ENCODE data around the gene TBC1D10A.

The TBC1D10A gene

GRCh38 chr22:30299322-30299721 is 27.4 kb downstream of the TBC1D10A start:
- Histone ChIP-seq H3K36me3 (ENCODE audit: insufficient read depth) (no peaks in the 10 kb centered on the region), H3K27ac (no peak overlapping the region), H3K4me3 (IDR thresholded peaks at IDR 0.05; ENCODE audit: insufficient read depth, low read depth, low read length) (no peak overlapping the region), H3K9ac (no peak overlapping the region), H2AFZ (ENCODE audit: low read depth) (no peak overlapping the region), H3K4me1 (ENCODE audit: low read depth, poor library complexity, severe bottlenecking) (peaks cover 21% of the 10 kb centered on the region), H3K4me2 (no peak overlapping the region), H4K20me1 (ENCODE audit: insufficient read depth) (no peaks in the 10 kb centered on the region), H3K79me2 (ENCODE audit: insufficient read depth, low read depth) (no peaks in the 10 kb centered on the region), H3K27me3 (ENCODE audit: insufficient read depth, low read depth) (no peaks in the 10 kb centered on the region)
- TF ChIP-seq, protein P1, sequence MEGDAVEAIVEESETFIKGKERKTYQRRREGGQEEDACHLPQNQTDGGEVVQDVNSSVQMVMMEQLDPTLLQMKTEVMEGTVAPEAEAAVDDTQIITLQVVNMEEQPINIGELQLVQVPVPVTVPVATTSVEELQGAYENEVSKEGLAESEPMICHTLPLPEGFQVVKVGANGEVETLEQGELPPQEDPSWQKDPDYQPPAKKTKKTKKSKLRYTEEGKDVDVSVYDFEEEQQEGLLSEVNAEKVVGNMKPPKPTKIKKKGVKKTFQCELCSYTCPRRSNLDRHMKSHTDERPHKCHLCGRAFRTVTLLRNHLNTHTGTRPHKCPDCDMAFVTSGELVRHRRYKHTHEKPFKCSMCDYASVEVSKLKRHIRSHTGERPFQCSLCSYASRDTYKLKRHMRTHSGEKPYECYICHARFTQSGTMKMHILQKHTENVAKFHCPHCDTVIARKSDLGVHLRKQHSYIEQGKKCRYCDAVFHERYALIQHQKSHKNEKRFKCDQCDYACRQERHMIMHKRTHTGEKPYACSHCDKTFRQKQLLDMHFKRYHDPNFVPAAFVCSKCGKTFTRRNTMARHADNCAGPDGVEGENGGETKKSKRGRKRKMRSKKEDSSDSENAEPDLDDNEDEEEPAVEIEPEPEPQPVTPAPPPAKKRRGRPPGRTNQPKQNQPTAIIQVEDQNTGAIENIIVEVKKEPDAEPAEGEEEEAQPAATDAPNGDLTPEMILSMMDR (conservative IDR thresholded peaks at IDR 0.05; ENCODE audit: low read depth, low read length), result no peak

DNA sequence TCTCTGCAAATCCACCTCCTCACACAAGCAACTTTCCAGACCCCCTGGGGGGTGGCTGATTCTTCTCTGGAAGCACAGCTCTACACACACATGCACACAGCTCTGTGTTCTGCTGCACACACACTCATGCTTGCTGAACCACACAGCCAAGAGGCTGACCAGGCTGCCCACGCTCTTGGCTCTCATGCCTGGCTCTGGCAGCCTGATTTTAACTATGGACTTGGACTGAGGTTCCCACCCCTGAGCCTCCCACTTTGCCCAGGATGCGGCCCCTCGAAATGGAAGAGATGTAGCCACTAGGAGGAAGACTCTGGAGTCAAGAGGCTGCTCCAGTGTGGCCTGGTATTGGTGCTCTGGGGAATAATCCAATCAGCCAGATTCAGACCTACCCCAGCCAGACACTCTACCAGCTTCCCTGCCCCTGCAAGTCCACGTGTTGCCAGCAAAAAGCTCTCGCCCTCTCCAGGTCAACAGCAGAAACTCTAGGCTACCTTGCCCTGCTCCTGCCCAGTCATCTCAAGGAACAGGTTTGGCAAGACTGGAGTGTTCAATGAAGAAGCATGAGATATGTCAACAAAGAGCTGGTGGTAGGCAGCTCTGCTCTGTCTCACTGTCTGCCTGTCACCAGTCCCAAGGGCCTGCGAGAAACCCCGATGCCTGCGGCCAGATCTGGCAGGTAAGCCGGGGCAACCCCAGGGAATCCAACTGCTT is 28.6 kb downstream of the TBC1D10A start:
- Histone ChIP-seq H3K27me3 (ENCODE audit: insufficient read depth, low read depth) (no peaks in the 10 kb centered on the region), H2AFZ (ENCODE audit: low read depth) (no peak overlapping the region), H3K4me3 (IDR thresholded peaks at IDR 0.05; ENCODE audit: insufficient read depth, low read depth, low read length) (no peak overlapping the region), H3K79me2 (ENCODE audit: insufficient read depth, low read depth) (no peaks in the 10 kb centered on the region), H3K27ac (no peak overlapping the region), H3K36me3 (ENCODE audit: insufficient read depth) (no peaks in the 10 kb centered on the region), H3K4me1 (ENCODE audit: low read depth, poor library complexity, severe bottlenecking) (peaks cover 17% of the 10 kb centered on the region), H3K9ac (no peak overlapping the region), H3K4me2 (no peak overlapping the region), H4K20me1 (ENCODE audit: insufficient read depth) (no peaks in the 10 kb centered on the region)
- TF ChIP-seq, protein P1 (conservative IDR thresholded peaks at IDR 0.05; ENCODE audit: low read depth, low read length), result no peak

DNA sequence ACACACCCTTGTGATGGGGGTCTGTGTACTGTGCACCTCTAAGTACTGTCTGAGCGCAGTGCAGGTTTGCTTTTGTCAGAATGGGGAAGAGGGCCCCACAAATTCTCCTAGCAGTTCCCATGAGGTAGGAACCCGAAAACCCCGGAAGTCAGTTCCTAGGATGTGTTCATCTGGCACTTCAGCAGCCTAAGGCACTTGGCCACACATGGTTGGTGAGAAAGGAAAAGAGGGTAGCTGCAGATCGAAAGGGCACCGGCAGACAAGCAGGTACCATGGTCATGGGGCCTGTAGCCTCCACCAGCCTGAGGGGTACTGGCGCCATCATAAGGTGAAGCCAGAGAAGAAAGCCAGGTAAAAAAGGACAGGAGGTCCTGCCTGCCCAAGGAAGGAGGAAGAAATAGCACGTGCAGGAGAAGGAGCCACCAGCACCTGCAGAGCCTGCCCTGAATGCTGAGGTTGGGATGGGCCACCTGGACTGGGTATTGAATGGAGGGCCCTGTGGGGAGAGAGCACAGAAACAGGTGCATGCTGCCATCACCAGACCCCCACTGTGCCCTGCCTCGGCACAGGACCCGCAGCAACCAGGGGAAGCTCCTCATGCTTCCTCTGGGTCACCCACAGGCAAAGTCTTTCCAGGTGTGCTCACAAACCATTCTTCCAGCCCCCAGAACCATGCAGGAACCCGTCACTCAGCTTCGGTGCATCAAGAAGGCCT is 29.3 kb downstream of the TBC1D10A start:
- Histone ChIP-seq H3K36me3 (ENCODE audit: insufficient read depth) (no peaks in the 10 kb centered on the region), H3K4me3 (IDR thresholded peaks at IDR 0.05; ENCODE audit: insufficient read depth, low read depth, low read length) (no peak overlapping the region), H3K27me3 (ENCODE audit: insufficient read depth, low read depth) (no peaks in the 10 kb centered on the region), H3K4me2 (no peak overlapping the region), H3K79me2 (ENCODE audit: insufficient read depth, low read depth) (no peaks in the 10 kb centered on the region), H3K27ac (no peak overlapping the region), H4K20me1 (ENCODE audit: insufficient read depth) (no peaks in the 10 kb centered on the region), H3K9ac (no peak overlapping the region), H3K4me1 (ENCODE audit: low read depth, poor library complexity, severe bottlenecking) (peaks cover 13% of the 10 kb centered on the region), H2AFZ (ENCODE audit: low read depth) (no peak overlapping the region)
- TF ChIP-seq, protein P1 (conservative IDR thresholded peaks at IDR 0.05; ENCODE audit: low read depth, low read length), result no peak

DNA sequence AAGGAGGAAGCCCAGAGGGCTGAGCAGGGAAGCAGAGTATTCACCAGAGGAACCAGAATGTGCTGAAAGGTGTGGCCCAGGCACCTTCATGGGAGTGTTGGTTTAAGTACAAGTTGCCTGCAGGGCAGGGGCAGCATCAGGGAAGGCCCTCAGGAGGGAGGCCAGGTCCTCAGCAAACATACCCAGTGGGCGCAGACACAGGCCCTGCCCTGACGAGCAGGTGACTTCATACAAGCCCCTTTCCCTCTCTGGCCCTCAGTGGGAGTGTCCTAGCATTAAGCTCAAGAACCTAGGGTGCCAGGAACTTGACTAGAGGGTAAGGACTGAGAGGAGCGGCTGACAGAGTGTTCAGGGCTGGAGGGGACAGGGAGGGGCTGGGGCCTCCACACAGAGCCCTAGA is 29.9 kb downstream of the TBC1D10A start:
- Histone ChIP-seq H3K36me3 (ENCODE audit: insufficient read depth) (no peaks in the 10 kb centered on the region), H3K9ac (no peak overlapping the region), H3K4me2 (no peak overlapping the region), H4K20me1 (ENCODE audit: insufficient read depth) (no peaks in the 10 kb centered on the region), H3K4me3 (IDR thresholded peaks at IDR 0.05; ENCODE audit: insufficient read depth, low read depth, low read length) (no peak overlapping the region), H3K27me3 (ENCODE audit: insufficient read depth, low read depth) (no peaks in the 10 kb centered on the region), H3K27ac (no peak overlapping the region), H2AFZ (ENCODE audit: low read depth) (no peak overlapping the region), H3K79me2 (ENCODE audit: insufficient read depth, low read depth) (no peaks in the 10 kb centered on the region), H3K4me1 (ENCODE audit: low read depth, poor library complexity, severe bottlenecking) (peaks cover 12% of the 10 kb centered on the region)
- TF ChIP-seq, protein P1 (conservative IDR thresholded peaks at IDR 0.05; ENCODE audit: low read depth, low read length), result no peak

All from KMS-11 (cell line).